GM12878 (cell line): ENCODE results near the gene WTIP. TPM values are rescaled to one million over a fixed set of nuclear protein-coding genes. Genes with fewer than 3 reads are reported as not detected.
A peak's percentile ranks its signal among the peaks of the same experiment; 100 is the strongest.

Source experiments
- ATAC-seq: fragments of 200-7000 bp; cut with Tn5 transposase; 3 replicates; pipeline ENCODE4 v1.9.1; 2020; ENCODE audit warnings: mild to moderate bottlenecking, moderate library complexity
- Bru-seq: library from RNA; stranded (reverse); fragments of 400-500 nt; gene quantifications from one replicate; lab custom pipeline; 2021; lab: Mats Ljungman, UMichigan
- BruChase-seq, 2 experiments: library from RNA; stranded (reverse); fragments of 400-500 nt; gene quantifications; one replicate each; lab custom pipeline; 2021; lab: Mats Ljungman, UMichigan
- BruUV-seq: library from RNA; stranded (reverse); fragments of 400-500 nt; replicated peaks from 2 replicates; lab custom pipeline; 2021; lab: Mats Ljungman, UMichigan
- CTCF ChIA-PET: fragments of 300-600 bp; sonication (Branson Sonifier 250); formaldehyde crosslinking; extraction: SDS; loops from one replicate; lab custom pipeline; 2021; ENCODE audit warnings: inconsistent platforms; lab: Yijun Ruan, JAX
- POLR2A ChIA-PET: fragments of 350-600 bp; formaldehyde crosslinking; extraction: SDS; loops from one replicate; lab custom pipeline; 2021; ENCODE audit warnings: inconsistent platforms; lab: Charles Lee
- RAD21 ChIA-PET: fragments of 300-600 bp; sonication (Branson Sonifier 250); formaldehyde crosslinking; loops from one replicate; lab custom pipeline; 2023; ENCODE audit warnings: antibody characterized with exemption; ENCODE audit not compliant: unreplicated experiment; lab: Charles Lee
- SMC1A ChIA-PET: fragments of 300-600 bp; sonication (Branson Sonifier 250); formaldehyde crosslinking; loops from one replicate; lab custom pipeline; 2023; ENCODE audit not compliant: unreplicated experiment, uncharacterized antibody; lab: Charles Lee
- DNase-seq: peaks from one replicate; pipeline ENCODE4 v3.0.0-alpha.2; 2011; ENCODE audit warnings: low read depth, low spot score
- FAIRE-seq: peaks from 3 replicates; lab custom pipeline; 2011; peaks lifted over from hg19 to GRCh38; lab: Jason Lieb, UNC
- H2AFZ ChIP-seq: 2 replicates; pipeline ENCODE4 v1.6.0; 2011; ENCODE audit warnings: low read depth, low read length, control low read depth; ENCODE audit not compliant: control insufficient read depth
- H3K27ac ChIP-seq: 2 replicates; pipeline ENCODE4 v1.5.1; 2011; ENCODE audit warnings: control low read depth; ENCODE audit not compliant: control insufficient read depth, insufficient read depth
- H3K27me3 ChIP-seq, 2 experiments: replicated peaks in 1 of 2; 2 replicates each; pipeline versions ENCODE4 v1.6.0 to v1.6.1; 2011; ENCODE audit warnings: low read length in 1 of 2; ENCODE audit not compliant: control insufficient read depth in 2 of 2, insufficient read depth in 2 of 2
- H3K36me3 ChIP-seq, 2 experiments: 2 replicates each; pipeline ENCODE4 v1.5.1; 2011; ENCODE audit warnings: low read length in 1 of 2; ENCODE audit not compliant: control insufficient read depth in 2 of 2, insufficient read depth in 2 of 2
- H3K4me1 ChIP-seq: 2 replicates; pipeline ENCODE4 v1.6.1; 2011; ENCODE audit warnings: mild to moderate bottlenecking, low read length, moderate library complexity, mixed read lengths; ENCODE audit not compliant: control insufficient read depth, insufficient read depth
- H3K4me2 ChIP-seq: 2 replicates; pipeline ENCODE4 v1.6.0; 2011; ENCODE audit warnings: control low read depth; ENCODE audit not compliant: control insufficient read depth, insufficient read depth
- H3K4me3 ChIP-seq: fragments of 200-600 bp; sonication (generic); 2 replicates; pipeline ENCODE4 v1.5.1; 2016
- H3K79me2 ChIP-seq: 2 replicates; pipeline ENCODE4 v1.6.0; 2011; ENCODE audit warnings: low read length; ENCODE audit not compliant: control insufficient read depth, insufficient read depth
- H3K9ac ChIP-seq: 2 replicates; pipeline ENCODE4 v1.8.0; 2011; ENCODE audit warnings: low read length, control low read depth, mixed read lengths; ENCODE audit not compliant: control insufficient read depth, insufficient read depth
- H3K9me3 ChIP-seq: replicated peaks from 3 replicates; pipeline ENCODE4 v1.5.1; 2011; ENCODE audit warnings: mild to moderate bottlenecking, low read length; ENCODE audit not compliant: control insufficient read depth, insufficient read depth
- H4K20me1 ChIP-seq: 2 replicates; pipeline ENCODE4 v1.6.0; 2011; ENCODE audit not compliant: control insufficient read depth, insufficient read depth
- CEBPB ChIP-seq, 2 experiments: fragments of 150-350 bp in 1 of 2; IDR thresholded peaks; 2 replicates each; pipeline ENCODE4 v1.6.1; 2012 to 2014; ENCODE audit warnings: low read depth in 2 of 2, low read length in 2 of 2, borderline replicate concordance in 1 of 2, inconsistent platforms in 1 of 2
- CTCF ChIP-seq, 3 experiments: IDR thresholded peaks in 2 of 3; conservative IDR thresholded peaks in 1 of 3; 2 replicates each; pipeline ENCODE4 v1.5.1; 2011; ENCODE audit warnings: low read depth in 3 of 3, low read length in 3 of 3, mild to moderate bottlenecking in 3 of 3, control low read depth in 2 of 3, moderate library complexity in 2 of 3, inconsistent platforms in 1 of 3, mixed read lengths in 1 of 3; ENCODE audit not compliant: control insufficient read depth in 2 of 3, insufficient read depth in 1 of 3; ENCODE audit errors: extremely low read depth in 1 of 3
- CUX1 ChIP-seq: IDR thresholded peaks from 2 replicates; pipeline ENCODE4 v1.6.1; 2012; ENCODE audit warnings: improper control_type of control experiment, low read depth, low read length; ENCODE audit not compliant: insufficient replicate concordance
- EGR1 ChIP-seq, 2 experiments: IDR thresholded peaks; 1 replicate in 1 of 2; 2 replicates in 1 of 2; pipeline ENCODE4 v1.6.1; 2011 to 2012; ENCODE audit warnings: low read depth in 2 of 2, low read length in 2 of 2, borderline replicate concordance in 1 of 2, mild to moderate bottlenecking in 1 of 2, moderate library complexity in 1 of 2
- EZH2 ChIP-seq: IDR thresholded peaks from 2 replicates; pipeline ENCODE4 v1.6.1; 2012; ENCODE audit warnings: low read depth, mild to moderate bottlenecking, control low read depth, inconsistent platforms, low read length, borderline replicate concordance; ENCODE audit not compliant: control insufficient read depth
- HCFC1 ChIP-seq: fragments of 150-350 bp; IDR thresholded peaks from 2 replicates; pipeline ENCODE4 v1.6.1; 2014; ENCODE audit warnings: low read length
- POLR2AphosphoS5 ChIP-seq: IDR thresholded peaks from 2 replicates; pipeline ENCODE4 v1.6.1; 2011; ENCODE audit warnings: mild to moderate bottlenecking, low read length, inconsistent platforms
- RUNX3 ChIP-seq: IDR thresholded peaks from 2 replicates; pipeline ENCODE4 v1.6.1; 2012; ENCODE audit warnings: low read length, inconsistent platforms
- YY1 ChIP-seq: IDR thresholded peaks from 2 replicates; pipeline ENCODE4 v1.6.1; 2011; ENCODE audit warnings: low read depth, mild to moderate bottlenecking, low read length
- ZSCAN29 ChIP-seq: fragments of 450-650 bp; IDR thresholded peaks from 2 replicates; pipeline ENCODE4 v1.6.1; 2017; ENCODE audit warnings: mild to moderate bottlenecking, moderate library complexity
- WGBS: methylation state at CpG from one replicate; pipeline ENCODE4 v1.1.6; 2016; ENCODE audit warnings: low lambda C conversion rate; ENCODE audit not compliant: insufficient replicate concordance, insufficient coverage; ENCODE audit errors: missing lambda C conversion rate; 5-methylcytosine and 5-hydroxymethylcytosine counted together
- in situ Hi-C: fragments of 300-500 bp; cut with MboI; formaldehyde crosslinking; loops from 9 replicates; pipeline ENCODE4 v1.14.3; 2018; ENCODE audit warnings: mixed read lengths
- intact Hi-C: fragments of 100-400 bp; cut with micrococcal nuclease; formaldehyde crosslinking; loops from one replicate; pipeline ENCODE4 v1.14.2; 2022; ENCODE audit not compliant: unreplicated experiment
- long read RNA-seq, 2 experiments: library from polyadenylated mRNA; unstranded; transcript quantifications; one replicate each; pipeline ENCODE4 v2.0.0, GENCODE V29; 2019 to 2020
- polyA minus RNA-seq, 3 experiments: library from RNA; depleted of rRNA, polyadenylated mRNA; stranded (reverse); fragments of >200 nt; gene quantifications; 2 replicates each; pipeline ENCODE4 v1.2.3, GENCODE V29; 2011
- polyA plus RNA-seq, 11 experiments: library from polyadenylated mRNA; depleted of rRNA in 4 of 11; unstranded in 6 of 11; stranded (reverse) in 5 of 11; fragments of >200 nt; fragmentation: Nextera tagmentation in 4 of 11; fragmentation: Illumina TruSeq in 1 of 11; extraction: Ambion mirVana in 4 of 11; extraction: Trizol in 1 of 11; gene quantifications; 1 replicate in 1 of 11; 2 replicates in 10 of 11; pipeline versions ENCODE4 v1.2.1 to v1.2.3, GENCODE V29; 2011 to 2016; ENCODE audit warnings: inconsistent platforms in 2 of 11, missing spikeins in 2 of 11, low read depth in 1 of 11
- total RNA-seq, 4 experiments: library from RNA; depleted of rRNA in 3 of 4; stranded (reverse); fragments of >200 nt in 3 of 4; fragmentation: Illumina TruSeq in 1 of 4; extraction: Trizol in 1 of 4; gene quantifications; 2 replicates each; pipeline versions ENCODE4 v1.2.1 to v1.2.3, GENCODE V29; 2013 to 2021

The WTIP gene
- total RNA-seq (2013; cell fraction: nucleolus; rRNA removed) = 1.0 and 1.2 TPM in 2 replicates
- total RNA-seq (2014; rRNA removed) (0.16 and 0.45 TPM in 2 replicates), total RNA-seq (2014; rRNA removed; fragmentation: Illumina TruSeq; extraction: Trizol) (0.13 and 0.28 TPM in 2 replicates), total RNA-seq (2021) (0.32 and 0.59 TPM in 2 replicates), polyA plus RNA-seq (2011; rRNA removed) (0.58 and 0.77 TPM in 2 replicates), polyA plus RNA-seq (2014; fragmentation: Illumina TruSeq; extraction: Trizol) (0.05 and 0.16 TPM in 2 replicates), polyA plus RNA-seq (2014; fragmentation: Nextera tagmentation; extraction: Ambion mirVana) (not detected), polyA plus RNA-seq (2014; rRNA removed) (0.12 and 0.76 TPM in 2 replicates), polyA plus RNA-seq (2016; fragmentation: Nextera tagmentation; extraction: Ambion mirVana) (under 1 TPM; 0.06 to 0.17 TPM), polyA minus RNA-seq (2011; rRNA and poly(A)+ RNA removed) (1.1 and 2.4 TPM in 2 replicates), Bru-seq, nascent RNA (percentile 34 among the genes with signal in this experiment), BruChase-seq, experiment 1, labeled RNA remaining after a 6-hour chase (percentile 43 among the genes with signal in this experiment), BruChase-seq, experiment 2, labeled RNA remaining after a 2-hour chase (percentile 45 among the genes with signal in this experiment)
- polyA plus RNA-seq (2011; ENCODE audit: low read depth) = 0.08 TPM
- 0.51 and 0.59 TPM in 2 replicates for polyA plus RNA-seq (2011; cell fraction: cytosol; rRNA removed)
- 1.2 and 1.3 TPM in 2 replicates for polyA plus RNA-seq (2011; cell fraction: nucleus; rRNA removed)
- polyA plus RNA-seq (2012) = 0.14 and 0.56 TPM in 2 replicates
- polyA minus RNA-seq (2011; cell fraction: cytosol; rRNA and poly(A)+ RNA removed) = 0.42 TPM in 1 of 2 replicates, not detected in the other
- 0.12 and 0.29 TPM in 2 replicates for polyA minus RNA-seq (2011; cell fraction: nucleus; rRNA and poly(A)+ RNA removed)
- long read RNA-seq, experiment 1 = 0 reads
- long read RNA-seq, experiment 2 = 0 reads

GRCh38 chr19:34480971-34481841 is at the start of gene WTIP:
Gene WTIP, plus strand, starts transcription at chr19:34481758. Its CDS starts 217 bp downstream, at chr19:34481975.
- Histone ChIP-seq H3K9me3 (no peaks in the 10 kb centered on the region), H3K9ac (no peak within 1 kb of the TSS), H3K4me3 (no peak within 1 kb of the TSS), H3K27me3 (peaks cover 2 to 5% of the 10 kb centered on the region in 2 experiments; a peak in 3 of 4 replicates), H3K79me2 (no peaks in the 10 kb centered on the region), H3K36me3 (no peaks in the 10 kb centered on the region), H3K4me2 (no peak within 1 kb of the TSS), H3K27ac (no peak within 1 kb of the TSS), H4K20me1 (no peaks in the 10 kb centered on the region), H2AFZ (no peak within 1 kb of the TSS), H3K4me1 (no peaks in the 10 kb centered on the region)
- SMC1A ChIA-PET = no interaction called here
- POLR2A ChIA-PET = no interaction called here
- ATAC-seq = no peak
- RAD21 ChIA-PET = no interaction called here
- intact Hi-C loops (no loop called here), in situ Hi-C loops (no loop called here)
- BruUV-seq = no TSS peak
- 44% methylated on average over 44 of the region's 95 CpGs for WGBS
- no peak for DNase-seq
- CTCF ChIA-PET = no interaction called here
- no peak for FAIRE-seq
- TF ChIP-seq CTCF (IDR thresholded peaks at IDR 0.05 in 2 of 3, conservative IDR thresholded peaks at IDR 0.05 in 1 of 3; ENCODE audit: control insufficient read depth in 2 of 3, extremely low read depth in 1 of 3, insufficient read depth in 1 of 3, low read depth in 3 of 3, low read length in 3 of 3) = no peak
- no peak for TF ChIP-seq RUNX3
- no peak for TF ChIP-seq YY1
- no peak for TF ChIP-seq ZSCAN29
- no peak for TF ChIP-seq CEBPB (IDR thresholded peaks at IDR 0.05; ENCODE audit: borderline replicate concordance in 1 of 2, low read depth in 2 of 2, low read length in 2 of 2)
- no peak for TF ChIP-seq POLR2AphosphoS5
- no peak for TF ChIP-seq CUX1
- TF ChIP-seq EGR1 (IDR thresholded peaks at IDR 0.05; ENCODE audit: borderline replicate concordance in 1 of 2, low read depth in 2 of 2, low read length in 2 of 2) = no peak
- no peak for TF ChIP-seq HCFC1
- TF ChIP-seq EZH2 = no peak
